HepG2 (cell line): ENCODE results near the gene FUOM. TPM values are rescaled to one million over a fixed set of nuclear protein-coding genes. Genes with fewer than 3 reads are reported as not detected.

ENCODE experiments used
- ATAC-seq: fragments of 200-7000 bp; cut with Tn5 transposase; 3 replicates; pipeline ENCODE4 v1.9.1; 2020; ENCODE audit warnings: mild to moderate bottlenecking, moderate library complexity
- BruUV-seq: library from RNA; stranded (reverse); fragments of 400-500 nt; replicated peaks from 2 replicates; lab custom pipeline; 2021; lab: Mats Ljungman, UMichigan
- CTCF ChIA-PET: fragments of 300-600 bp; formaldehyde crosslinking; extraction: SDS; loops from one replicate; lab custom pipeline; 2021; ENCODE audit warnings: low total read pairs, inconsistent platforms, low intra/inter-chr PET ratio; lab: Yijun Ruan, JAX
- POLR2A ChIA-PET: fragments of 350-600 bp; sonication (Branson Sonifier 250); formaldehyde crosslinking; loops from one replicate; lab custom pipeline; 2020; ENCODE audit warnings: antibody characterized with exemption, inconsistent platforms; lab: Yijun Ruan, JAX
- DNase-seq: peaks from one replicate; pipeline ENCODE4 v3.0.0-alpha.2; 2015; ENCODE audit warnings: low spot score
- FAIRE-seq: peaks from 3 replicates; lab custom pipeline; 2011; peaks lifted over from hg19 to GRCh38; lab: Jason Lieb, UNC
- H2AFZ ChIP-seq: one replicate; pipeline ENCODE4 v1.6.1; 2011; ENCODE audit warnings: low read length, inconsistent platforms
- H3K27ac ChIP-seq: fragments of 300-600 bp; 3 replicates; pipeline ENCODE4 v1.8.0; 2011; ENCODE audit warnings: mixed run types, mild to moderate bottlenecking, mixed read lengths, low read length, inconsistent platforms; ENCODE audit not compliant: insufficient read depth; ENCODE audit errors: extremely low read length
- H3K27me3 ChIP-seq, 2 experiments: fragments of 200-600 bp in 1 of 2; 2 replicates in 1 of 2; 3 replicates in 1 of 2; pipeline versions ENCODE4 v1.6.0 to v1.8.0; 2011; ENCODE audit warnings: low read length in 2 of 2, mild to moderate bottlenecking in 2 of 2, moderate library complexity in 2 of 2, inconsistent platforms in 1 of 2; ENCODE audit not compliant: insufficient read depth in 2 of 2, control insufficient read depth in 1 of 2
- H3K36me3 ChIP-seq, 2 experiments: fragments of 200-600 bp in 1 of 2; replicated peaks in 1 of 2; 2 replicates in 1 of 2; 3 replicates in 1 of 2; pipeline versions ENCODE4 v1.5.1 to v1.8.0; 2011; ENCODE audit warnings: low read length in 2 of 2, inconsistent platforms in 1 of 2; ENCODE audit not compliant: insufficient read depth in 2 of 2, control insufficient read depth in 1 of 2
- H3K4me1 ChIP-seq: 2 replicates; pipeline ENCODE4 v1.5.1; 2012; ENCODE audit warnings: low read length, inconsistent platforms; ENCODE audit not compliant: insufficient read depth
- H3K4me2 ChIP-seq: 2 replicates; pipeline ENCODE4 v1.6.0; 2011; ENCODE audit warnings: low read depth, low read length, inconsistent platforms
- H3K4me3 ChIP-seq, 3 experiments: fragments of 200-600 bp in 1 of 3; sonication (generic), shearing (Covaris generic) in 1 of 3; replicated peaks in 1 of 3; 2 replicates each; pipeline ENCODE4 v1.5.1; 2011 to 2016; ENCODE audit warnings: low read length in 3 of 3, inconsistent platforms in 2 of 3, low read depth in 2 of 3, mild to moderate bottlenecking in 2 of 3, control low read depth in 1 of 3, mixed read lengths in 1 of 3; ENCODE audit not compliant: insufficient read depth in 1 of 3
- H3K79me2 ChIP-seq: one replicate; pipeline ENCODE4 v1.6.1; 2011; ENCODE audit warnings: low read length, inconsistent platforms; ENCODE audit not compliant: insufficient read depth
- H3K9ac ChIP-seq: 2 replicates; pipeline ENCODE4 v1.6.0; 2011; ENCODE audit warnings: mild to moderate bottlenecking, low read depth, low read length, inconsistent platforms; ENCODE audit not compliant: insufficient read depth
- H3K9me3 ChIP-seq: 2 replicates; pipeline ENCODE4 v1.5.1; 2012; ENCODE audit warnings: mild to moderate bottlenecking, low read length
- H4K20me1 ChIP-seq: 2 replicates; pipeline ENCODE4 v1.6.0; 2011; ENCODE audit warnings: inconsistent platforms, mild to moderate bottlenecking, low read length, moderate library complexity; ENCODE audit not compliant: insufficient read depth
- ETV5 ChIP-seq: IDR thresholded peaks from 2 replicates; pipeline ENCODE4 v1.6.1; 2018; ENCODE audit warnings: missing biosample characterization, missing genetic modification reagents, inconsistent platforms, borderline replicate concordance
- NR1H2 ChIP-seq: sonication (generic); formaldehyde crosslinking; IDR thresholded peaks from 2 replicates; pipeline ENCODE4 v1.8.1; 2022; ENCODE audit warnings: low read depth, missing genetic modification reagents, borderline replicate concordance
- NRL ChIP-seq: sonication (generic); formaldehyde crosslinking; IDR thresholded peaks from 2 replicates; pipeline ENCODE4 v1.5.0; 2020; ENCODE audit warnings: missing genetic modification reagents, mild to moderate bottlenecking, moderate library complexity, borderline replicate concordance
- SAP130 ChIP-seq: IDR thresholded peaks from 2 replicates; pipeline ENCODE4 v1.6.1; 2016; ENCODE audit warnings: low read depth
- TFAP4 ChIP-seq: sonication (generic); IDR thresholded peaks from 2 replicates; pipeline ENCODE4 v1.6.1; 2016; ENCODE audit warnings: low read depth, borderline replicate concordance
- ZBTB46 ChIP-seq: sonication (generic); formaldehyde crosslinking; IDR thresholded peaks from 2 replicates; pipeline ENCODE4 v1.4.0; 2020; ENCODE audit warnings: mild to moderate bottlenecking, missing genetic modification reagents, borderline replicate concordance
- ZFP36L2 ChIP-seq: sonication (generic); formaldehyde crosslinking; IDR thresholded peaks from 2 replicates; pipeline ENCODE4 v1.4.0; 2020; ENCODE audit warnings: missing genetic modification reagents
- ZNF20 ChIP-seq: sonication (generic); formaldehyde crosslinking; IDR thresholded peaks from 2 replicates; pipeline ENCODE4 v1.4.0; 2020; ENCODE audit warnings: mild to moderate bottlenecking, moderate library complexity, missing genetic modification reagents
- ZNF234 ChIP-seq: sonication (generic); formaldehyde crosslinking; conservative IDR thresholded peaks from 2 replicates; pipeline ENCODE4 v1.5.1; 2020; ENCODE audit warnings: mild to moderate bottlenecking, missing genetic modification reagents
- ZNF639 ChIP-seq: conservative IDR thresholded peaks from 2 replicates; pipeline ENCODE4 v1.6.1; 2018; ENCODE audit warnings: missing genetic modification reagents
- ZNF7 ChIP-seq: IDR thresholded peaks from 2 replicates; pipeline ENCODE4 v1.6.1; 2016; ENCODE audit warnings: missing biosample characterization, missing genetic modification reagents
- WGBS: methylation state at CpG from one replicate; pipeline ENCODE4 v1.1.6; 2017; ENCODE audit warnings: low lambda C conversion rate; 5-methylcytosine and 5-hydroxymethylcytosine counted together
- in situ Hi-C: cut with HindIII; loops from 2 replicates; pipeline ENCODE4 v1.10.0; 2017; ENCODE audit warnings: low pct_unique_long_range_greater_than_20kb; ENCODE audit not compliant: extremely low pct_ligation_motif_present
- intact Hi-C: fragments of 100-400 bp; cut with micrococcal nuclease; formaldehyde crosslinking; loops from one replicate; pipeline ENCODE4 v1.10.0; 2022; ENCODE audit not compliant: unreplicated experiment
- polyA plus RNA-seq, 8 experiments: library from polyadenylated mRNA; depleted of rRNA in 3 of 8; stranded (reverse) in 7 of 8; unstranded in 1 of 8; fragments of >200 nt; fragmentation: Illumina TruSeq in 4 of 8; extraction: Trizol in 4 of 8; gene quantifications; 2 replicates each; pipeline versions ENCODE4 v1.2.1 to v1.2.3, GENCODE V29; 2011 to 2016; ENCODE audit warnings: low read depth in 4 of 8, missing spikeins in 1 of 8, mixed read lengths in 1 of 8; ENCODE audit not compliant: insufficient read depth in 1 of 8
- total RNA-seq, 5 experiments: library from RNA; depleted of rRNA; stranded (reverse); fragments of >200 nt; fragmentation: Illumina TruSeq; extraction: Trizol; gene quantifications; 2 replicates each; pipeline ENCODE4 v1.2.3, GENCODE V29; 2016; ENCODE audit warnings: low read depth in 1 of 5
- TF ChIP-seq, protein P1 (sequence below), 2 experiments: IDR thresholded peaks; 2 replicates each; pipeline ENCODE4 v1.6.1; 2011 to 2012; ENCODE audit warnings: low read length in 2 of 2, borderline replicate concordance in 1 of 2, low read depth in 1 of 2, mild to moderate bottlenecking in 1 of 2, moderate library complexity in 1 of 2
- TF ChIP-seq, protein P2 (sequence below): sonication (generic); formaldehyde crosslinking; IDR thresholded peaks from 2 replicates; pipeline ENCODE4 v1.4.0; 2020; ENCODE audit warnings: mild to moderate bottlenecking, missing genetic modification reagents

Gene FUOM
- total and polyA plus RNA-seq, 2 of the 13 experiments (the other 11 are each of a cell fraction or from before 2014, with no cell fraction given), result 27.5 to 60.4 TPM

GRCh38 chr10:133343558-133343957 lies 14.3 kb downstream of the FUOM start (continued):
- TF ChIP-seq TFAP4 (peak; percentile 87), ETV5 (CRISPR knock-in tag) (peak; percentile 60; the same call in 1 of the 2 replicates), ZNF7 (no peak), ZNF20 (CRISPR knock-in tag) (no peak), ZNF234 (CRISPR knock-in tag) (no peak), ZBTB46 (CRISPR knock-in tag) (no peak)
- TF ChIP-seq, all 625 proteins: peak for 9

GRCh38 chr10:133342942-133343341 lies 14.9 kb downstream of the FUOM start:
- Histone ChIP-seq H3K4me2 (peak overlapping the region; percentile 67), H3K27ac (no peak overlapping the region), H4K20me1 (no peaks in the 10 kb centered on the region), H2AFZ (no peak overlapping the region), H3K9me3 (no peaks in the 10 kb centered on the region), H3K4me1 (peaks cover 36% of the 10 kb centered on the region), H3K27me3 (peaks cover 0 to 9% of the 10 kb centered on the region in 2 experiments; a peak in 3 of 5 replicates), H3K4me3 (peak overlapping the region in 1 of 3 experiments; percentile 17; a peak in 1 of 6 replicates), H3K36me3 (no peaks in the 10 kb centered on the region), H3K9ac (peak overlapping the region; percentile 18; the same call in 1 of the 2 replicates), H3K79me2 (no peaks in the 10 kb centered on the region)
- no peak for ATAC-seq
- ChIA-PET POLR2A (interaction anchor here (1.9 kb wide), 1 partner anchor 16 kb away, joined by 12 read pairs; the partner anchor contains the start of gene FUOM), CTCF (no interaction called here)
- in situ Hi-C loops, result no loop called here
- intact Hi-C loops, result no loop called here
- no TSS peak for BruUV-seq
- DNase-seq, result no peak
- FAIRE-seq, result no peak
- WGBS, result 51% methylated on average over 5 of the region's 8 CpGs
- TF ChIP-seq, protein P1, sequence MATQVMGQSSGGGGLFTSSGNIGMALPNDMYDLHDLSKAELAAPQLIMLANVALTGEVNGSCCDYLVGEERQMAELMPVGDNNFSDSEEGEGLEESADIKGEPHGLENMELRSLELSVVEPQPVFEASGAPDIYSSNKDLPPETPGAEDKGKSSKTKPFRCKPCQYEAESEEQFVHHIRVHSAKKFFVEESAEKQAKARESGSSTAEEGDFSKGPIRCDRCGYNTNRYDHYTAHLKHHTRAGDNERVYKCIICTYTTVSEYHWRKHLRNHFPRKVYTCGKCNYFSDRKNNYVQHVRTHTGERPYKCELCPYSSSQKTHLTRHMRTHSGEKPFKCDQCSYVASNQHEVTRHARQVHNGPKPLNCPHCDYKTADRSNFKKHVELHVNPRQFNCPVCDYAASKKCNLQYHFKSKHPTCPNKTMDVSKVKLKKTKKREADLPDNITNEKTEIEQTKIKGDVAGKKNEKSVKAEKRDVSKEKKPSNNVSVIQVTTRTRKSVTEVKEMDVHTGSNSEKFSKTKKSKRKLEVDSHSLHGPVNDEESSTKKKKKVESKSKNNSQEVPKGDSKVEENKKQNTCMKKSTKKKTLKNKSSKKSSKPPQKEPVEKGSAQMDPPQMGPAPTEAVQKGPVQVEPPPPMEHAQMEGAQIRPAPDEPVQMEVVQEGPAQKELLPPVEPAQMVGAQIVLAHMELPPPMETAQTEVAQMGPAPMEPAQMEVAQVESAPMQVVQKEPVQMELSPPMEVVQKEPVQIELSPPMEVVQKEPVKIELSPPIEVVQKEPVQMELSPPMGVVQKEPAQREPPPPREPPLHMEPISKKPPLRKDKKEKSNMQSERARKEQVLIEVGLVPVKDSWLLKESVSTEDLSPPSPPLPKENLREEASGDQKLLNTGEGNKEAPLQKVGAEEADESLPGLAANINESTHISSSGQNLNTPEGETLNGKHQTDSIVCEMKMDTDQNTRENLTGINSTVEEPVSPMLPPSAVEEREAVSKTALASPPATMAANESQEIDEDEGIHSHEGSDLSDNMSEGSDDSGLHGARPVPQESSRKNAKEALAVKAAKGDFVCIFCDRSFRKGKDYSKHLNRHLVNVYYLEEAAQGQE (IDR thresholded peaks at IDR 0.05; ENCODE audit: borderline replicate concordance in 1 of 2, low read depth in 1 of 2, low read length in 2 of 2), result no peak
- TF ChIP-seq NR1H2 (CRISPR knock-in tag) (no peak), NRL (CRISPR knock-in tag) (peak; percentile 49; the same call in 1 of the 2 replicates), ZFP36L2 (CRISPR knock-in tag) (no peak), SAP130 (CRISPR knock-in tag) (0 out of 2 replicates have a peak, but pooled peaks have one; percentile 3), ZNF639 (no peak)
- TF ChIP-seq, protein P2, sequence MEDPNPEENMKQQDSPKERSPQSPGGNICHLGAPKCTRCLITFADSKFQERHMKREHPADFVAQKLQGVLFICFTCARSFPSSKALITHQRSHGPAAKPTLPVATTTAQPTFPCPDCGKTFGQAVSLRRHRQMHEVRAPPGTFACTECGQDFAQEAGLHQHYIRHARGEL (CRISPR knock-in tag), result no peak
